Activated naive CD8-positive, alpha-beta T cell (primary cell): ENCODE results near the gene MTNR1A.

ENCODE experiments used
- H3K27ac Mint-ChIP-seq: one replicate; pipeline ENCODE4 v1.8.0; 2021; ENCODE audit warnings: mixed read lengths
- H3K27me3 Mint-ChIP-seq: one replicate; pipeline ENCODE4 v1.8.0; 2021; ENCODE audit warnings: mixed read lengths
- H3K36me3 Mint-ChIP-seq: one replicate; pipeline ENCODE4 v1.8.0; 2021; ENCODE audit warnings: mixed read lengths
- H3K4me1 Mint-ChIP-seq: one replicate; pipeline ENCODE4 v1.8.0; 2021; ENCODE audit warnings: low read depth, mixed read lengths
- H3K4me3 Mint-ChIP-seq: one replicate; pipeline ENCODE4 v1.8.0; 2021; ENCODE audit warnings: mild to moderate bottlenecking, mixed read lengths
- H3K9me3 Mint-ChIP-seq: one replicate; pipeline ENCODE4 v1.8.0; 2021; ENCODE audit warnings: low read depth, mixed read lengths

MTNR1A gene

GRCh38 chr4:186554914-186555827 lies at the start of gene MTNR1A:
Gene MTNR1A (minus strand): TSS chr4:186555567. CDS start chr4:186555365, 202 bp downstream.
- no peaks in the 10 kb centered on the region for H3K4me1 Mint-ChIP-seq
- peaks cover 4% of the 10 kb centered on the region for H3K9me3 Mint-ChIP-seq
- no peak within 1 kb of the TSS for H3K4me3 Mint-ChIP-seq
- no peaks in the 10 kb centered on the region for H3K36me3 Mint-ChIP-seq
- H3K27me3 Mint-ChIP-seq = peaks cover 23% of the 10 kb centered on the region
- H3K27ac Mint-ChIP-seq = no peak within 1 kb of the TSS

GRCh38 chr4:186604124-186604807 lies 48.9 kb upstream of the MTNR1A start:
- Mint-ChIP-seq H3K27me3 (no peaks in the 10 kb centered on the region), H3K36me3 (no peaks in the 10 kb centered on the region), H3K9me3 (no peaks in the 10 kb centered on the region), H3K27ac (no peak overlapping the region), H3K4me3 (no peak overlapping the region), H3K4me1 (no peaks in the 10 kb centered on the region)

DNA sequence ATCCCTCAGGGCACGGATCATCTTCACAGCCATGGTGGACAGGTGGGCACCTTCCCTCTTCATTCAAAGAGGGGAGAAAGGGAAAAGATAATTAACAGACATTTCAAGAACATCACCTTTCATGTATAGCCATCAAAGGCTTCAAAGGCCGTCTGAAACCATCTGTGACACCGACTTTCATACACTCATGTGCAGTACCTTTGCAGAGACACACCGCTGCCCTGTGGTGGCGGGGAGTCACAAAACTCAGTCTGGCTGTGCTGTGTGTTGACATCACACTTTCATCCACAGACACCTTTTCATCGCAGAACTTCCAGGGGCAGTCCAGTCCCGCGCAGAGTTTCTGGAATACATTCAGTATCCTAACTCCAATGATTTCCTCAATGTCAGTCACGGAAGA lies 47.6 kb upstream of the MTNR1A start:
- no peaks in the 10 kb centered on the region for H3K9me3 Mint-ChIP-seq

DNA sequence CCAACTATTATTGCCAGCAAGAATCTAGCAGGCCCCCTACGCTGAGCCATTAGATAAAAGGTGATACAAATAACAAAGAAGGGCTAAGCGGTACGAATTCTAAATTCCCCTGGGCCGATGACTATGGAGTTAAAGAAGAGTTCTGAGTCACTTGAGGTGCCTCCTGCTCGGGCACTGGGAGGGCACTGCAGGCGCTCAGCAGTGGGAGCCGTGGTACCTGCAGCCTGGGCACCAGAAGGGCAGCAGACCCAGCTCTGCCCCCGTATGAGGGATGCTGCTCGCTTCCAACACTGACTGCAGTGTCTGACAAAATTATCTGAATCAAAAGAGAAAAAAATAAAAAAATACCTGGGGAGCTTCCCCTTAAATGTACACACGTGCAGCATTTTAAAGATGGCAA lies 44.1 kb upstream of the MTNR1A start:
- H3K4me1 Mint-ChIP-seq = no peaks in the 10 kb centered on the region
- H3K4me3 Mint-ChIP-seq = no peak overlapping the region
- no peaks in the 10 kb centered on the region for H3K9me3 Mint-ChIP-seq
- H3K36me3 Mint-ChIP-seq = no peaks in the 10 kb centered on the region
- H3K27me3 Mint-ChIP-seq = no peaks in the 10 kb centered on the region
- H3K27ac Mint-ChIP-seq = no peak overlapping the region

More for the DNA sequence above, 47.6 kb upstream of the MTNR1A start:
- Mint-ChIP-seq H3K4me3 (no peak overlapping the region), H3K27ac (no peak overlapping the region), H3K36me3 (no peaks in the 10 kb centered on the region), H3K27me3 (no peaks in the 10 kb centered on the region), H3K4me1 (no peaks in the 10 kb centered on the region)

DNA sequence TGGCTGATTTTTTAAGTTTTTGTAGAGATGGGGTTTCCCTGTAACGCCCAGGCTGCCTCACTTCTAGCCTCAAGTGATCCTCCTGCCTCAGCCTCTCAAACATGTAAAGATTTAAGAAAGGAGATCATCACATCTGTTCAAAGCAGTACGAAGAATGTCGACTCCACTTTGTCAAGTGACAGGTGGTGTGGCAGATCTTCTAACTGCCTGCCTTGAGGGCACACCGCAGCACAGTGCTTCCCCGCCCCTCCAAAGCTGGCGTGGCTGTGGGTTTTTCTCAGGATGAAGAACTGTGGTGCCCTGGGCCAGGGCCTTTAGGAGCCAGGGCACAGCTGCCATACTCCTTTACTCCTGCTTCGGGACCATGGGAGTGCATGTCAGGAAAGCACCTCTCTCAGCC lies 43.3 kb upstream of the MTNR1A start:
- Mint-ChIP-seq H3K4me3 (no peak overlapping the region), H3K27ac (no peak overlapping the region), H3K27me3 (no peaks in the 10 kb centered on the region)

DNA sequence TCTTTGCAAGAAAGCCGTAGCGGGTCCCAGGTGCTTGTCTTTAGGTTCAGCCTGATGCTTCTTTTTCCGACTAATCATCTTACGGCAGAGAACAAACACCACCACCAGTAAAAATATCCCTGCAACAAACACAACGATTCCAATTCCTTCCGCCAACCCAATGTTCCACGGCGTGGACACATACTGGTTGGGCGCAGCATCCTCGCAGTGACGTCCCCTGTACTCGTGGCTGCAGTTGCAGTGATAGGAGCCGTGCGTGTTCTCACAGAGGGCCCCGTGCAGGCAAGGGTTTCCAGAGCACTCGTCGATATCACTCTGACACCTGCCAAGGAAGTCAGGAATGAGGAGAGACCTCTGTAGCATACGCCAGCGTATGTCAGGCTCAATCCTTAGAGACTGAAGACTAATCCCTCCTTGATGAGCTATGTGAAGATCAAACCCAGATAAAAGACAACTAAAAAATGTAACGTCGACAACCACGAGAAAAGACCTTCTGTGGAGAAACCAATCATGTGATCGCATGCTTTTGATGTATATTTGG lies 41.6 kb upstream of the MTNR1A start:
- no peak overlapping the region for H3K27ac Mint-ChIP-seq
- H3K4me3 Mint-ChIP-seq = no peak overlapping the region
- no peaks in the 10 kb centered on the region for H3K27me3 Mint-ChIP-seq
- H3K36me3 Mint-ChIP-seq = no peaks in the 10 kb centered on the region
- no peaks in the 10 kb centered on the region for H3K9me3 Mint-ChIP-seq
- H3K4me1 Mint-ChIP-seq = no peaks in the 10 kb centered on the region

More for the DNA sequence above, 43.3 kb upstream of the MTNR1A start:
- Mint-ChIP-seq H3K36me3 (no peaks in the 10 kb centered on the region), H3K4me1 (no peaks in the 10 kb centered on the region), H3K9me3 (no peaks in the 10 kb centered on the region)

- Mint-ChIP-seq H3K9me3 (no peaks in the 10 kb centered on the region), H3K4me1 (no peaks in the 10 kb centered on the region), H3K27me3 (no peaks in the 10 kb centered on the region), H3K27ac (no peak overlapping the region), H3K4me3 (no peak overlapping the region), H3K36me3 (no peaks in the 10 kb centered on the region)
Observed at GRCh38 chr4:186596346-186596745, 41.0 kb upstream of the MTNR1A start.

GRCh38 chr4:186593587-186593973 lies 38.2 kb upstream of the MTNR1A start:
- Mint-ChIP-seq H3K4me1 (no peaks in the 10 kb centered on the region), H3K9me3 (no peaks in the 10 kb centered on the region), H3K36me3 (no peaks in the 10 kb centered on the region), H3K27ac (no peak overlapping the region), H3K27me3 (no peaks in the 10 kb centered on the region), H3K4me3 (no peak overlapping the region)

DNA sequence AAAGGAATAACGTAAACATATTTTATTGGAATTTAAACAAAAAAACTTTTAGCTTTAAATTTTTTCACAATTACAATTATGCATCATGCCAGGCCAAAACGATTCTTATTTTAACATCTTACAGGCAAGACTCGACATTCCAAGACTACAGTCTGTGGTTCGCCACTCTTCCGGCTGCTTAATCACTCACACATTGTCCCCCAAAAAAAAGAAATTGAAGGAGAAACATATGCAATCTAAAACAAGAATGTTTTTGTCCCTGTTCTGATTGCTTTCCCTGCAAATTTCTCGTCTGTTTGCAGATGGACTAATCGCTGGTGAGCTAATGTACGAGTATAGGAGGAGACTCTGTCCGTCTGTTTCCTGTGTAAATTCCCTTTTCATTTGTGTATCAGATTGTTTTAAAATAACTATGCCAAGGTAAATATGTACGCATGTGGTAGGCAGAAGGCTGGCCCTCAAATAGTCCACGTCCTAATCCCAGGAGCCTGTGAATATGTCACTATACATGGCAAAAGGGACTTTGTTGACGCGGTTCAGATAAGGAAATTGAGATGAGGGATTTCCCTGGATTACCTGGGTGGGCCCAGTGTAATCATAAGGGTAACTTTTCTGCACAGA lies 37.7 kb upstream of the MTNR1A start:
- H3K36me3 Mint-ChIP-seq = no peaks in the 10 kb centered on the region
- no peaks in the 10 kb centered on the region for H3K4me1 Mint-ChIP-seq
- no peaks in the 10 kb centered on the region for H3K9me3 Mint-ChIP-seq
- H3K27me3 Mint-ChIP-seq = no peaks in the 10 kb centered on the region
- no peak overlapping the region for H3K27ac Mint-ChIP-seq
- H3K4me3 Mint-ChIP-seq = no peak overlapping the region

GRCh38 chr4:186592445-186592844 lies 37.1 kb upstream of the MTNR1A start:
- H3K4me3 Mint-ChIP-seq = no peak overlapping the region
- H3K27me3 Mint-ChIP-seq = no peaks in the 10 kb centered on the region

DNA sequence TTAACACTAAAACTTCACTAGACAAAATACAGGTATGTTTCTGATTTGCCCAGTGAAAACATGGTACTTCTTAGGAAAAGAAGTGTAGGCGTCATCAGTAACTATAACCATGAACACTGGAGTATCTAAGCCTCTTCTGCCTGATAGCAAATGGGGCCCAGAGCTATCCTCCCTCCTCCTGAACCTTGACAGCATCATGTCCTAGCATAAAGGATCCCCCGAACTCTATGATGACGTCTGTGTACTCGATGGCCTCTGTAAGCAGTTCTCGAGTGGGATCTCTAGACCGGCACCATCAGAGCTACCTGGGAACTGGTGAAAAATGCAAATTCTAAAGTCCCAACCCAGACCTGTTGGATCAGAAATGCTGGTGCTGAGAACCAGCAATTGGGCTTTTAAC lies 36.3 kb upstream of the MTNR1A start:
- no peak overlapping the region for H3K4me3 Mint-ChIP-seq
- H3K9me3 Mint-ChIP-seq = no peaks in the 10 kb centered on the region
- H3K4me1 Mint-ChIP-seq = no peaks in the 10 kb centered on the region
- H3K27ac Mint-ChIP-seq = no peak overlapping the region
- H3K36me3 Mint-ChIP-seq = no peaks in the 10 kb centered on the region
- no peaks in the 10 kb centered on the region for H3K27me3 Mint-ChIP-seq

More at GRCh38 chr4:186592445-186592844, 37.1 kb upstream of the MTNR1A start:
- no peaks in the 10 kb centered on the region for H3K9me3 Mint-ChIP-seq
- no peak overlapping the region for H3K27ac Mint-ChIP-seq
- no peaks in the 10 kb centered on the region for H3K36me3 Mint-ChIP-seq
- H3K4me1 Mint-ChIP-seq = no peaks in the 10 kb centered on the region

DNA sequence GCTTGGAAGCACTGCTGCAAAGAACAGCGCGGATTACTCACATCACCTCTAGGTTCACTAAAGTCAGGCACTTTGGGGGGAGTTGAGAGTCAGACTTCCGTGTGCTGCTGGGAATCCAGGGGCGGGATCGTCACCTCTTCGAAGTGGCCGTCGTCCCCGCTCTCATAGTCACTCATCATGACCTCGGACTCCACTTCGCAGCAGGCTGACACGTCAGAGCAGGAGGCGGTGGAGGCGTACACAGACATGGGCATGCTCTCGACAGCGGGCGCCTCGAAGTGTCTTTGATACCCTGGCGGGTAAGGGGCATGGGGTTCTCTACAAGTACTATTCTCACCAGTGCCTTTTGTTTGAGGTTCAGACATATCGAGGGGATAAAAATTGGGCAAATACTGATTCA lies 33.1 kb upstream of the MTNR1A start:
- no peak overlapping the region for H3K27ac Mint-ChIP-seq
- no peaks in the 10 kb centered on the region for H3K9me3 Mint-ChIP-seq

GRCh38 chr4:186587416-186588018 lies 32.1 kb upstream of the MTNR1A start:
- Mint-ChIP-seq H3K9me3 (peaks cover under 1% of the 10 kb centered on the region), H3K27ac (no peak overlapping the region), H3K4me1 (no peaks in the 10 kb centered on the region), H3K36me3 (no peaks in the 10 kb centered on the region), H3K4me3 (no peak overlapping the region), H3K27me3 (no peaks in the 10 kb centered on the region)

More for the DNA sequence above, 33.1 kb upstream of the MTNR1A start:
- Mint-ChIP-seq H3K36me3 (no peaks in the 10 kb centered on the region), H3K4me3 (no peak overlapping the region), H3K4me1 (no peaks in the 10 kb centered on the region), H3K27me3 (no peaks in the 10 kb centered on the region)

GRCh38 chr4:186586205-186586604 lies 30.8 kb upstream of the MTNR1A start:
- no peaks in the 10 kb centered on the region for H3K4me1 Mint-ChIP-seq

More at GRCh38 chr4:186586205-186586604, 30.8 kb upstream of the MTNR1A start:
- H3K4me3 Mint-ChIP-seq = no peak overlapping the region
- H3K27me3 Mint-ChIP-seq = no peaks in the 10 kb centered on the region
- peaks cover 9% of the 10 kb centered on the region for H3K9me3 Mint-ChIP-seq
- no peak overlapping the region for H3K27ac Mint-ChIP-seq
- no peaks in the 10 kb centered on the region for H3K36me3 Mint-ChIP-seq
